ENCODE data around the gene MYCBPAP.

DNA sequence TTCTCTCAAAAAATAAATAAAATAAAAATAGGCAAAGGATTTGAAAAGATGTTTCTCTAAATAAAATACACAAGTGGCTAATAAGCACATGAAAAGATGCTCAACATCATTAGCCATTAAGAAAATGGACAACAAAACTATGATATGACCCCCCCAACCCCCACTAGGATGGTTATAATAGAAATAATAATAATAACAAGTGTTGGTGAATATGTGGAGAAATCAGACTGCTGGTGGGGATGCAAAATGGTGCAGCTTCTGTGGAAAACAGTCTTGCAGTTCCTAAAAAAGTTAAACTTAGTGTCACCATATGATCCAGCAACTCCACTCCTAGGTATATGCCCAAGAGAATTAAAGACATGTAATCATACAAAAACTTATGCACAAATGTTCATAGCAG is 9.0 kb upstream of the MYCBPAP start:
- TF ChIP-seq, protein P1, sequence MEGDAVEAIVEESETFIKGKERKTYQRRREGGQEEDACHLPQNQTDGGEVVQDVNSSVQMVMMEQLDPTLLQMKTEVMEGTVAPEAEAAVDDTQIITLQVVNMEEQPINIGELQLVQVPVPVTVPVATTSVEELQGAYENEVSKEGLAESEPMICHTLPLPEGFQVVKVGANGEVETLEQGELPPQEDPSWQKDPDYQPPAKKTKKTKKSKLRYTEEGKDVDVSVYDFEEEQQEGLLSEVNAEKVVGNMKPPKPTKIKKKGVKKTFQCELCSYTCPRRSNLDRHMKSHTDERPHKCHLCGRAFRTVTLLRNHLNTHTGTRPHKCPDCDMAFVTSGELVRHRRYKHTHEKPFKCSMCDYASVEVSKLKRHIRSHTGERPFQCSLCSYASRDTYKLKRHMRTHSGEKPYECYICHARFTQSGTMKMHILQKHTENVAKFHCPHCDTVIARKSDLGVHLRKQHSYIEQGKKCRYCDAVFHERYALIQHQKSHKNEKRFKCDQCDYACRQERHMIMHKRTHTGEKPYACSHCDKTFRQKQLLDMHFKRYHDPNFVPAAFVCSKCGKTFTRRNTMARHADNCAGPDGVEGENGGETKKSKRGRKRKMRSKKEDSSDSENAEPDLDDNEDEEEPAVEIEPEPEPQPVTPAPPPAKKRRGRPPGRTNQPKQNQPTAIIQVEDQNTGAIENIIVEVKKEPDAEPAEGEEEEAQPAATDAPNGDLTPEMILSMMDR (IDR thresholded peaks at IDR 0.05): no peak
- TF ChIP-seq, protein P2, sequence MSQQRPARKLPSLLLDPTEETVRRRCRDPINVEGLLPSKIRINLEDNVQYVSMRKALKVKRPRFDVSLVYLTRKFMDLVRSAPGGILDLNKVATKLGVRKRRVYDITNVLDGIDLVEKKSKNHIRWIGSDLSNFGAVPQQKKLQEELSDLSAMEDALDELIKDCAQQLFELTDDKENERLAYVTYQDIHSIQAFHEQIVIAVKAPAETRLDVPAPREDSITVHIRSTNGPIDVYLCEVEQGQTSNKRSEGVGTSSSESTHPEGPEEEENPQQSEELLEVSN (IDR thresholded peaks at IDR 0.05; ENCODE audit: borderline replicate concordance, low read depth): no peak
- TF ChIP-seq EP300 (IDR thresholded peaks at IDR 0.05) (no peak), POLR2A (IDR thresholded peaks at IDR 0.05; ENCODE audit: low read length) (no peak), KDM1A (IDR thresholded peaks at IDR 0.05; ENCODE audit: low read depth) (no peak), CHD2 (IDR thresholded peaks at IDR 0.05; ENCODE audit: low read length, partially characterized antibody) (no peak), FOSB (CRISPR knock-in tag; IDR thresholded peaks at IDR 0.05) (no peak), RFX5 (IDR thresholded peaks at IDR 0.05) (no peak), NPAS2 (CRISPR knock-in tag; IDR thresholded peaks at IDR 0.05; ENCODE audit: borderline replicate concordance) (no peak)
- TF ChIP-seq, protein P3, sequence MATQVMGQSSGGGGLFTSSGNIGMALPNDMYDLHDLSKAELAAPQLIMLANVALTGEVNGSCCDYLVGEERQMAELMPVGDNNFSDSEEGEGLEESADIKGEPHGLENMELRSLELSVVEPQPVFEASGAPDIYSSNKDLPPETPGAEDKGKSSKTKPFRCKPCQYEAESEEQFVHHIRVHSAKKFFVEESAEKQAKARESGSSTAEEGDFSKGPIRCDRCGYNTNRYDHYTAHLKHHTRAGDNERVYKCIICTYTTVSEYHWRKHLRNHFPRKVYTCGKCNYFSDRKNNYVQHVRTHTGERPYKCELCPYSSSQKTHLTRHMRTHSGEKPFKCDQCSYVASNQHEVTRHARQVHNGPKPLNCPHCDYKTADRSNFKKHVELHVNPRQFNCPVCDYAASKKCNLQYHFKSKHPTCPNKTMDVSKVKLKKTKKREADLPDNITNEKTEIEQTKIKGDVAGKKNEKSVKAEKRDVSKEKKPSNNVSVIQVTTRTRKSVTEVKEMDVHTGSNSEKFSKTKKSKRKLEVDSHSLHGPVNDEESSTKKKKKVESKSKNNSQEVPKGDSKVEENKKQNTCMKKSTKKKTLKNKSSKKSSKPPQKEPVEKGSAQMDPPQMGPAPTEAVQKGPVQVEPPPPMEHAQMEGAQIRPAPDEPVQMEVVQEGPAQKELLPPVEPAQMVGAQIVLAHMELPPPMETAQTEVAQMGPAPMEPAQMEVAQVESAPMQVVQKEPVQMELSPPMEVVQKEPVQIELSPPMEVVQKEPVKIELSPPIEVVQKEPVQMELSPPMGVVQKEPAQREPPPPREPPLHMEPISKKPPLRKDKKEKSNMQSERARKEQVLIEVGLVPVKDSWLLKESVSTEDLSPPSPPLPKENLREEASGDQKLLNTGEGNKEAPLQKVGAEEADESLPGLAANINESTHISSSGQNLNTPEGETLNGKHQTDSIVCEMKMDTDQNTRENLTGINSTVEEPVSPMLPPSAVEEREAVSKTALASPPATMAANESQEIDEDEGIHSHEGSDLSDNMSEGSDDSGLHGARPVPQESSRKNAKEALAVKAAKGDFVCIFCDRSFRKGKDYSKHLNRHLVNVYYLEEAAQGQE (IDR thresholded peaks at IDR 0.05): no peak

All from A549 (cell line).